GM18519 (cell line): ENCODE results near the gene PEX1.
"Not testable (repeated sequence)": the region's sequence is repeated elsewhere in the genome, so short reads cannot be mapped to it uniquely, and the experiment has no call there.

ENCODE experiments used
- ATAC-seq: cut with Tn5 transposase; IDR thresholded peaks from one replicate; pipeline ENCODE4 v1.9.1; 2021; ENCODE audit warnings: mild to moderate bottlenecking, moderate library complexity; ENCODE audit not compliant: unreplicated experiment, low FRiP score

The PEX1 gene

GRCh38 chr7:92462560-92462959 lies 65.8 kb downstream of the PEX1 start:
- ATAC-seq, result no peak

- ATAC-seq, result peak; percentile 84
Measured at GRCh38 chr7:92461027-92462003, 67.0 kb downstream of the PEX1 start.

GRCh38 chr7:92460510-92460909 lies 67.8 kb downstream of the PEX1 start:
- no peak for ATAC-seq

DNA sequence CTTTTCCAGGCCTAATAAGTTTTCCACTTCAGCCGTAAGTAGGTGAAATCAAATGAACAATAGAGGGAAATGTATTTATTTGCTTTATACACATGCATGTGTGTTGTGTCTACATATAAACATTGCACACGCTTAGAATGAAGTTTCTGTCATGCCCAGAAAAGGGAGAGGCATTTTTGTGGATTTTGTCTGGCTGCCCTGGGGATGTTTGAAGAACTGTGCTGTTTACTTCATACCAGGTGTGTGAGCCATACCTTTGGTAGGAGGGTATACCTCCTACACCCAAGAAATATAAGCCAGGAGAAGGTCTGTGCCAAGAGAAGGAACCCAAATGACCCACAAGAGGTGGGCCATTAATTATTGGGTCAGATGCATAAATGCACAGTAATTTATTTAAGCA lies 68.2 kb downstream of the PEX1 start:
- ATAC-seq, result no peak

- no peak for ATAC-seq
Measured at GRCh38 chr7:92456236-92456635, 72.1 kb downstream of the PEX1 start.

DNA sequence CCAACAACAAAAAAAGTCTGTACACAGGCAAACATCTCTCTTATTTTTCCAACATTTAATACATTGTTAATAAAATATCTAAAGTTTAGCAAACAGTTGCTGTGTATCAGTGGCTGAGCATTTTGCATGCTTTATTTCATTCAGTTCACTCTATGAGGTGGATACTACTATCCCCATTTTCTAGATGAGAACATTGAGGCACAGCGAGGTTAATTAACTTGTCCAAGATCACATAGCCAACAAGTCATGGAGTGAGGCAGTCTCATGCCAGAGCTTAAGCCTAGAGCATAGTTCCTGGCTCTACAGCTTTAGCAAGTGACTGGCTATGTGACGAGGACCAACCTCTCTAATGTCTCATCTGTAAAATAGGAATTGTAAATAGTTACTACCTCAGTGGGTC lies 76.7 kb downstream of the PEX1 start:
- no peak for ATAC-seq

DNA sequence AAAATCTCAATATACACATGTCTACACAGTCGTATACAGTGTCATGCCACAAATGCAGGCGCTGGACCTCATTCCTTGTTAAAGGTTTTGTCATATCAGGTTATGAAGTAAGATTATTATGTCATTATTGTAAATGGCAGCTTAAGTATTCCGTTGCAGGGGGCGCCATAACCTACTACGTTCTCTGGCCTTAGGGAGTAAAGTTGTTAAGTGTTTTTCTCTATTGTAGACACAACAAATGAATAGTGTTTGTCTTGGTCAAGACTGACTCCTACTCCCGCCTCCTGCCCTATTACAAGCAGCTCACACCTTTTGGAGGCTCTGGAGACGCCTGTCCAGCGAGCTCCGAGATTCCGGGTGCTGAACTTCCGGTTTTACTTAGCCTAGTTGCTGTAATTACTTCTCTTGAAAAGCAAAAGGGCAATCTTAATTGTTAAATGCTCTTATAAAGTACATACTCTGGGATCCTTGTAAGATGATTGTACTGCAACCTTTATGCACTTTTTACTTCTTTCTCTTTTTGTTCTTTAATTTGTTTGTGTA lies 80.0 kb downstream of the PEX1 start:
- ATAC-seq, result peak; percentile 22

GRCh38 chr7:92447345-92448204 lies 80.7 kb downstream of the PEX1 start, which contains the start of gene GATAD1:
Gene GATAD1, plus strand, starts transcription at chr7:92447482. Its CDS starts 248 bp downstream, at chr7:92447730.
- peak; percentile 73 for ATAC-seq

GRCh38 chr7:92446869-92447344 lies 81.4 kb downstream of the PEX1 start:
- ATAC-seq, result no peak

DNA sequence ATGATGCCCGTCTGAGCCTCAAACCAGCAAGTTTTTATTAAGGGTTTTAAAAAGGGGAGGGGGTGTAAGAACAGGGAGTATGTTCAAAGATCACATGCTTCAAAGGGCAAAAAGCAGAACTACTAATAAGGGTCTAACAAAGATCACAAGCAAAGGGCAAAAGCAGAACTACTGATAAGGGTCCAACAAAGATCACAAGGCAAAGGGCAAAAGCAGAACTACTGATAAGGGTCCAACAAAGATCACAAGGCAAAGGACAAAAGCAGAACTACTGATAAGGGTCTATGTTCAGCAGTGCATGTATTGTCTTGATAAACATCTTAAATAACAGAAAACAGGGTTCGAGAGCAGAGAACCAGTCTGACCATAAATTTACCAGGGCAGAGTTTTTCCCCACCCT lies 85.6 kb downstream of the PEX1 start:
- ATAC-seq, result not testable (repeated sequence)

DNA sequence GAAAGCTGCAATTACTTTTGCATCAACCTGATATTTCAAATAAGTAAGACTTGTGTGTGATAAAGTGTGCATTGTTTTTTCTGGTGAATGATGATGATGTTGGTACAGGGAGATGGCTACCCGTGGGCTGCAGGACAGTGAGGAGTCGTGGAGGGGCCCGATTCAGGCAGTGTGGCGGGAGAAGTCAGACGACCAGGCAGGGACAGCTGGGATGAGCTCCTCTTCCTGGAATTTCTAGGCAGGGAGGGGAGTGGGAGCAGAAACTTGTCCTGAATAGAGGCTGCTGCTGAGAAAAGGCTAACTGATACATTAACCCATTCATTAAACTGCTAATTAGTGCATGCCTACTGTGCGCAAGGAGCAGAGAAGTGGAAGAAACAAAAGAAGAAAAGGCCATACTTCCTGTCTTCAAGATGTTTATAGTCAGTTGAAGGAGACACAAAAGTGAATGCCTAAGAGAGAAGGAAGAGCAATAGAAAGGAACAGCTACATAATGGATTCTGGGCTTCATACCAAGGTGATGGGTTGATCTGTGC lies 90.3 kb downstream of the PEX1 start:
- ATAC-seq, result no peak
